Liver (tissue), 9 donors: ENCODE data around the gene ARSJ. TPM values are rescaled to one million over a fixed set of nuclear protein-coding genes. Genes with fewer than 3 reads are reported as not detected.
A peak's percentile ranks its signal among the peaks of the same experiment; 100 is the strongest.

Experiments used
- DNase-seq: peaks from one replicate; pipeline ENCODE4 v3.0.0-alpha.2; 2017; ENCODE audit warnings: low spot score
- H3K27ac ChIP-seq, 2 donors: one replicate each; pipeline ENCODE4 v1.7.0; 2013; ENCODE audit warnings: inconsistent platforms in 2 of 2, low read length in 2 of 2, control low read depth in 1 of 2, low read depth in 1 of 2, mild to moderate bottlenecking in 1 of 2
- H3K27me3 ChIP-seq, 4 donors: one replicate each; pipeline versions ENCODE4 v1.6.1 to v1.7.0; 2013; ENCODE audit warnings: low read length in 3 of 4, inconsistent platforms in 1 of 4, mild to moderate bottlenecking in 1 of 4, moderate library complexity in 1 of 4; ENCODE audit not compliant: control insufficient read depth in 4 of 4, insufficient read depth in 4 of 4
- H3K36me3 ChIP-seq, 4 donors: one replicate each; pipeline versions ENCODE4 v1.6.1 to v1.7.0; 2013; ENCODE audit warnings: low read length in 3 of 4, mild to moderate bottlenecking in 3 of 4, low read depth in 1 of 4, moderate library complexity in 1 of 4; ENCODE audit not compliant: control insufficient read depth in 4 of 4, insufficient read depth in 3 of 4
- H3K4me1 ChIP-seq, 4 donors: one replicate each; pipeline versions ENCODE4 v1.6.1 to v1.7.0; 2013; ENCODE audit warnings: low read length in 3 of 4, mild to moderate bottlenecking in 3 of 4, moderate library complexity in 1 of 4; ENCODE audit not compliant: control insufficient read depth in 4 of 4, insufficient read depth in 4 of 4
- H3K4me3 ChIP-seq, 3 donors: one replicate each; pipeline versions ENCODE4 v1.6.1 to v1.7.0; 2013; ENCODE audit warnings: low read length in 3 of 3, control low read depth in 1 of 3, low read depth in 1 of 3, mild to moderate bottlenecking in 1 of 3
- H3K9ac ChIP-seq, 2 donors: one replicate each; pipeline ENCODE4 v1.7.0; 2013; ENCODE audit warnings: low read length in 2 of 2, mild to moderate bottlenecking in 2 of 2, moderate library complexity in 2 of 2, control low read depth in 1 of 2, low read depth in 1 of 2
- H3K9me3 ChIP-seq, 4 donors: one replicate each; pipeline versions ENCODE4 v1.6.1 to v1.7.0; 2013; ENCODE audit warnings: low read length in 3 of 4; ENCODE audit not compliant: control insufficient read depth in 4 of 4
- CTCF ChIP-seq: fragments of 150-350 bp; IDR thresholded peaks from 2 replicates; pipeline ENCODE4 v1.5.1; 2017; ENCODE audit warnings: improper control_type of control experiment, low read depth, low read length; ENCODE audit not compliant: missing input control
- EGR1 ChIP-seq, 2 donors: IDR thresholded peaks; 2 replicates each; pipeline ENCODE4 v1.6.1; 2016 to 2018; ENCODE audit warnings: antibody characterized with exemption in 2 of 2, low read depth in 2 of 2
- FOXA1 ChIP-seq: IDR thresholded peaks from 2 replicates; pipeline ENCODE4 v1.6.1; 2016; ENCODE audit warnings: antibody characterized with exemption
- FOXA2 ChIP-seq: IDR thresholded peaks from 2 replicates; pipeline ENCODE4 v1.6.1; 2016; ENCODE audit warnings: antibody characterized with exemption
- GABPA ChIP-seq, 2 donors: IDR thresholded peaks in 1 of 2; conservative IDR thresholded peaks in 1 of 2; 2 replicates each; pipeline ENCODE4 v1.6.1; 2016; ENCODE audit warnings: antibody characterized with exemption in 2 of 2, mild to moderate bottlenecking in 1 of 2, moderate library complexity in 1 of 2
- HNF4A ChIP-seq, 2 donors: conservative IDR thresholded peaks; 2 replicates each; pipeline ENCODE4 v1.6.1; 2016; ENCODE audit warnings: antibody characterized with exemption in 2 of 2, mild to moderate bottlenecking in 2 of 2
- HNF4G ChIP-seq: IDR thresholded peaks from 2 replicates; pipeline ENCODE4 v1.6.1; 2016; ENCODE audit warnings: antibody characterized with exemption
- NR2F2 ChIP-seq: IDR thresholded peaks from 2 replicates; pipeline ENCODE4 v1.6.1; 2016; ENCODE audit warnings: antibody characterized with exemption
- RAD21 ChIP-seq, 2 donors: IDR thresholded peaks; 2 replicates each; pipeline ENCODE4 v1.6.1; 2016; ENCODE audit warnings: antibody characterized with exemption in 2 of 2, mild to moderate bottlenecking in 2 of 2
- RXRA ChIP-seq, 2 donors: IDR thresholded peaks; 2 replicates each; pipeline ENCODE4 v1.6.1; 2017 to 2018; ENCODE audit warnings: antibody characterized with exemption in 2 of 2, mild to moderate bottlenecking in 1 of 2
- SP1 ChIP-seq: IDR thresholded peaks from 2 replicates; pipeline ENCODE4 v1.6.1; 2018; ENCODE audit warnings: antibody characterized with exemption, mild to moderate bottlenecking
- TAF1 ChIP-seq: conservative IDR thresholded peaks from 2 replicates; pipeline ENCODE4 v1.6.1; 2016; ENCODE audit warnings: antibody characterized with exemption, mild to moderate bottlenecking
- YY1 ChIP-seq: IDR thresholded peaks from 2 replicates; pipeline ENCODE4 v1.6.1; 2016; ENCODE audit warnings: antibody characterized with exemption, mild to moderate bottlenecking
- WGBS: extraction: QIAGEN DNeasy Blood & Tissue Kit; methylation state at CpG from one replicate; pipeline ENCODE4 v1.1.7; 2013; 5-methylcytosine and 5-hydroxymethylcytosine counted together
- polyA plus RNA-seq, 2 donors: library from polyadenylated mRNA; stranded (reverse) in 1 of 2; unstranded in 1 of 2; fragments of 200-250 nt in 1 of 2; fragments of >200 nt in 1 of 2; fragmentation: Nextera tagmentation in 1 of 2; extraction: Ambion mirVana in 1 of 2; gene quantifications; one replicate each; pipeline versions ENCODE4 v1.2.1 to v1.2.3, GENCODE V29; 2013 to 2015
- total RNA-seq, 2 donors: library from RNA; depleted of rRNA; stranded (reverse); fragments of >200 nt; gene quantifications; one replicate each; pipeline ENCODE4 v1.2.3, GENCODE V29; 2014
- TF ChIP-seq, protein P1 (sequence below): IDR thresholded peaks from 2 replicates; pipeline ENCODE4 v1.6.1; 2016; ENCODE audit warnings: antibody characterized with exemption
- TF ChIP-seq, protein P2 (sequence below): IDR thresholded peaks from 2 replicates; pipeline ENCODE4 v1.6.1; 2016; ENCODE audit warnings: antibody characterized with exemption
- donor health status: healthy.
- donor health status: healthy.
- donor health status: healthy.
- donor health status: healthy.
- donor health status: healthy.

ARSJ gene
- total and polyA plus RNA-seq, 4 donors: 0.56 to 1.8 (median 0.95) TPM

DNA sequence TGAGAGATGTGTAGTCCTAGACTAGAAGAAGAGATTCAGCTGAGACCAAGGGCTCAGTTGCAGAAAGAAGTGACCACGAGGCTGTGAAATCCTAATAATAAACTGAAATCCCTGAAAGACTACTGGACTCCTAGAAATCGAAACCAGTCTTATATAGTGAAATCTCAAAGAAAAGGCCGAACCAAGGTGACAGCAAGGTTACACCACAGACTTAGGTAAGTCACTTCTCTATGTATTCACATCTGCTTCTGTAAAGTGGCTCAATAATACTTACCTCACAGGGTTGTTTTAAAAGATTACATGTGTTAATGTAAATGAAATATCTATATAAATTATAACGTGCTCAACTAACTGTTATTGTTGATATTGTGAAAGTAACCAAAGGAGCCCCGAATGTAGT lies 60.3 kb downstream of the ARSJ start:
- Histone ChIP-seq H3K27ac (no peak overlapping the region), H3K9ac (no peak overlapping the region), H3K27me3 (no peaks in the 10 kb centered on the region), H3K36me3 (no peaks in the 10 kb centered on the region), H3K4me3 (no peak overlapping the region), H3K9me3 (no peaks in the 10 kb centered on the region), H3K4me1 (peaks cover 0 to 9% (median 0%) of the 10 kb centered on the region in 4 donors)
- TF ChIP-seq TAF1 (no peak), FOXA2 (no peak)
- WGBS: 74% methylated on average over 5 of the region's 5 CpGs
- no peak for DNase-seq

- Histone ChIP-seq H3K27me3 (no peaks in the 10 kb centered on the region), H3K4me1 (no peaks in the 10 kb centered on the region), H3K9me3 (no peaks in the 10 kb centered on the region), H3K9ac (no peak overlapping the region), H3K27ac (no peak overlapping the region), H3K36me3 (no peaks in the 10 kb centered on the region), H3K4me3 (no peak overlapping the region)
- DNase-seq: no peak
- no peak for TF ChIP-seq HNF4A (conservative IDR thresholded peaks at IDR 0.05)
- TF ChIP-seq RAD21 (IDR thresholded peaks at IDR 0.05): peak; percentile 39 to 48
- TF ChIP-seq CTCF: peak; percentile 6
- no peak for TF ChIP-seq SP1
- TF ChIP-seq TAF1: no peak
Measured at GRCh38 chr4:113908829-113909228, 70.6 kb downstream of the ARSJ start.

DNA sequence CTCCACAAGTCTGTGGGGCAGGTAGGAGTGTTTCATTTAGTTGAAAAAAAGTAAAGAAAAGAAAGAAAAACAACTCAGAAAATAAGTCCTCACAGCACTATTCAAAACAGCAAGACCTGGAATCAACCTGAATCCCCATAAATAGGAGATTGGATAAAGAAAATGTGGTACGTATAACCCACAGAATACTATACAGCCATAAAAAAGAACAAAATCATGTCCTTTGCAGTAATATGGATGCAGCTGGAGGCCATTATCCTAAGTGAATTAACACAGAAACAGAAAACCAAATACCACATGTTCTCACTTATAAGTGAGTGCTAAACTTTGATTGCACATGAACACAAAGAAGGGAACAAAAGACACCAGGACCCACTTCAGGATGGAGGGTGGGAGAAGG lies 71.9 kb downstream of the ARSJ start:
- Histone ChIP-seq H3K27ac (no peak overlapping the region), H3K9ac (no peak overlapping the region), H3K4me3 (no peak overlapping the region), H3K4me1 (peaks cover 0 to 2% (median under 1%) of the 10 kb centered on the region in 4 donors), H3K36me3 (no peaks in the 10 kb centered on the region), H3K27me3 (no peaks in the 10 kb centered on the region), H3K9me3 (no peaks in the 10 kb centered on the region)
- WGBS: 97% methylated on average over 1 of the region's 1 CpG
- TF ChIP-seq SP1 (no peak), FOXA2 (no peak), YY1 (no peak), NR2F2 (no peak), RAD21 (IDR thresholded peaks at IDR 0.05) (no peak), FOXA1 (no peak), GABPA (IDR thresholded peaks at IDR 0.05 in 1 of 2, conservative IDR thresholded peaks at IDR 0.05 in 1 of 2) (no peak), EGR1 (IDR thresholded peaks at IDR 0.05; ENCODE audit: low read depth in 2 of 2) (no peak), TAF1 (no peak), HNF4A (conservative IDR thresholded peaks at IDR 0.05) (no peak), RXRA (IDR thresholded peaks at IDR 0.05) (no peak), HNF4G (no peak), CTCF (no peak)
- TF ChIP-seq, protein P1, sequence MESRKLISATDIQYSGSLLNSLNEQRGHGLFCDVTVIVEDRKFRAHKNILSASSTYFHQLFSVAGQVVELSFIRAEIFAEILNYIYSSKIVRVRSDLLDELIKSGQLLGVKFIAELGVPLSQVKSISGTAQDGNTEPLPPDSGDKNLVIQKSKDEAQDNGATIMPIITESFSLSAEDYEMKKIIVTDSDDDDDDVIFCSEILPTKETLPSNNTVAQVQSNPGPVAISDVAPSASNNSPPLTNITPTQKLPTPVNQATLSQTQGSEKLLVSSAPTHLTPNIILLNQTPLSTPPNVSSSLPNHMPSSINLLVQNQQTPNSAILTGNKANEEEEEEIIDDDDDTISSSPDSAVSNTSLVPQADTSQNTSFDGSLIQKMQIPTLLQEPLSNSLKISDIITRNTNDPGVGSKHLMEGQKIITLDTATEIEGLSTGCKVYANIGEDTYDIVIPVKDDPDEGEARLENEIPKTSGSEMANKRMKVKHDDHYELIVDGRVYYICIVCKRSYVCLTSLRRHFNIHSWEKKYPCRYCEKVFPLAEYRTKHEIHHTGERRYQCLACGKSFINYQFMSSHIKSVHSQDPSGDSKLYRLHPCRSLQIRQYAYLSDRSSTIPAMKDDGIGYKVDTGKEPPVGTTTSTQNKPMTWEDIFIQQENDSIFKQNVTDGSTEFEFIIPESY: no peak
- TF ChIP-seq, protein P2, sequence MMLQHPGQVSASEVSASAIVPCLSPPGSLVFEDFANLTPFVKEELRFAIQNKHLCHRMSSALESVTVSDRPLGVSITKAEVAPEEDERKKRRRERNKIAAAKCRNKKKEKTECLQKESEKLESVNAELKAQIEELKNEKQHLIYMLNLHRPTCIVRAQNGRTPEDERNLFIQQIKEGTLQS: no peak
- DNase-seq: no peak
